Gastrocnemius medialis (tissue), 4 donors: ENCODE data around the gene TNFRSF21. TPM values are rescaled to one million over a fixed set of nuclear protein-coding genes. Genes with fewer than 3 reads are reported as not detected.

ENCODE experiments used
- ATAC-seq, 2 donors: fragments of 150-250 bp; one replicate each; pipeline ENCODE4 v1.9.1; 2016
- DNase-seq, 2 donors: peaks; one replicate each; pipeline ENCODE4 v3.0.0-alpha.2; 2019
- H3K27ac ChIP-seq, 4 donors: fragments of 200-600 bp; sonication (generic); 1 replicate in 1 of 4; 2 replicates in 3 of 4; pipeline ENCODE4 v1.5.1; 2016 to 2018; ENCODE audit warnings: mild to moderate bottlenecking in 2 of 4, moderate library complexity in 1 of 4
- H3K27me3 ChIP-seq, 3 donors: fragments of 200-600 bp; sonication (generic) in 2 of 3; 1 replicate in 1 of 3; 2 replicates in 2 of 3; pipeline versions ENCODE4 v1.5.1 to v1.6.0; 2016 to 2019; ENCODE audit warnings: mild to moderate bottlenecking in 1 of 3, moderate library complexity in 1 of 3
- H3K36me3 ChIP-seq, 2 donors: fragments of 200-600 bp; sonication (generic) in 1 of 2; one replicate each; pipeline ENCODE4 v1.5.1; 2017 to 2018
- H3K4me1 ChIP-seq, 2 donors: fragments of 200-600 bp; sonication (generic) in 1 of 2; one replicate each; pipeline ENCODE4 v1.5.1; 2016 to 2017; ENCODE audit warnings: mild to moderate bottlenecking in 2 of 2
- H3K4me3 ChIP-seq, 4 donors: fragments of 200-600 bp; sonication (generic) in 3 of 4; 1 replicate in 1 of 4; 2 replicates in 3 of 4; pipeline ENCODE4 v1.5.1; 2016 to 2019; ENCODE audit warnings: mild to moderate bottlenecking in 2 of 4
- H3K9me3 ChIP-seq, 3 donors: fragments of 200-600 bp; sonication (generic) in 2 of 3; 1 replicate in 1 of 3; 2 replicates in 2 of 3; pipeline ENCODE4 v1.5.1; 2016 to 2019
- CTCF ChIP-seq, 5 experiments: fragments of 450-650 bp in 3 of 5; fragments of 200-600 bp in 2 of 5; sonication (generic) in 2 of 5; IDR thresholded peaks in 4 of 5; conservative IDR thresholded peaks in 1 of 5; 1 replicate in 4 of 5; 2 replicates in 1 of 5; pipeline ENCODE4 v1.5.1; 2016 to 2019; ENCODE audit warnings: antibody characterized with exemption in 5 of 5, mild to moderate bottlenecking in 3 of 5, moderate library complexity in 3 of 5
- POLR2A ChIP-seq, 2 donors: fragments of 450-650 bp; IDR thresholded peaks; one replicate each; pipeline ENCODE4 v1.6.1; 2017; ENCODE audit warnings: antibody characterized with exemption in 2 of 2, mild to moderate bottlenecking in 2 of 2, moderate library complexity in 2 of 2
- in situ Hi-C, 4 donors: fragments of 200-750 bp; cut with MboI; loops; one replicate each; pipeline versions ENCODE4 v1.15.0 to v1.8.0; 2017; ENCODE audit warnings: low sequenced_read_pairs in 4 of 4
- intact Hi-C: fragments of 100-400 bp; cut with DNase I; formaldehyde crosslinking; loops from one replicate; pipeline ENCODE4 v1.15.1; 2023; ENCODE audit warnings: low total_unique reads
- total RNA-seq, 4 donors: library from RNA; depleted of rRNA; stranded (reverse); fragments of >200 nt; gene quantifications; one replicate each; pipeline versions ENCODE4 v1.1.0 to v1.2.3, GENCODE V29; 2016

The TNFRSF21 gene
- total RNA-seq, 4 donors from 2014 or later, result 2.8 to 5.3 (median 3.7) TPM

GRCh38 chr6:47286301-47286700 is 23.4 kb downstream of the TNFRSF21 start:
- Histone ChIP-seq H3K36me3 (no peaks in the 10 kb centered on the region), H3K27me3 (no peaks in the 10 kb centered on the region), H3K27ac (no peak overlapping the region), H3K4me1 (no peaks in the 10 kb centered on the region), H3K9me3 (no peaks in the 10 kb centered on the region), H3K4me3 (no peak overlapping the region)
- TF ChIP-seq CTCF (IDR thresholded peaks at IDR 0.05 in 4 of 5, conservative IDR thresholded peaks at IDR 0.05 in 1 of 5) (no peak), POLR2A (IDR thresholded peaks at IDR 0.05) (no peak)
- intact Hi-C loops, result no loop called here
- DNase-seq (no peak), ATAC-seq (no peak)
- in situ Hi-C loops, result no loop called here

- Histone ChIP-seq H3K4me1 (no peaks in the 10 kb centered on the region), H3K4me3 (no peak overlapping the region), H3K27ac (no peak overlapping the region), H3K36me3 (no peaks in the 10 kb centered on the region), H3K27me3 (no peaks in the 10 kb centered on the region), H3K9me3 (no peaks in the 10 kb centered on the region)
- intact Hi-C loops (no loop called here), in situ Hi-C loops (no loop called here)
- no peak for TF ChIP-seq CTCF (IDR thresholded peaks at IDR 0.05 in 4 of 5, conservative IDR thresholded peaks at IDR 0.05 in 1 of 5)
- no peak for TF ChIP-seq POLR2A (IDR thresholded peaks at IDR 0.05)
- DNase-seq (no peak), ATAC-seq (no peak)
Observed at GRCh38 chr6:47283993-47284392, 25.7 kb downstream of the TNFRSF21 start.

GRCh38 chr6:47278545-47278944 is 31.2 kb downstream of the TNFRSF21 start:
- intact Hi-C loops, result no loop called here
- TF ChIP-seq CTCF (IDR thresholded peaks at IDR 0.05 in 4 of 5, conservative IDR thresholded peaks at IDR 0.05 in 1 of 5) (no peak), POLR2A (IDR thresholded peaks at IDR 0.05) (no peak)
- in situ Hi-C loops, result no loop called here
- Histone ChIP-seq H3K4me3 (no peak overlapping the region), H3K36me3 (no peaks in the 10 kb centered on the region), H3K9me3 (no peaks in the 10 kb centered on the region), H3K27ac (no peak overlapping the region), H3K4me1 (no peaks in the 10 kb centered on the region), H3K27me3 (no peaks in the 10 kb centered on the region)
- DNase-seq, result no peak
- no peak for ATAC-seq

GRCh38 chr6:47277702-47278101 is 32.0 kb downstream of the TNFRSF21 start:
- H3K36me3 ChIP-seq, result no peaks in the 10 kb centered on the region
- in situ Hi-C loops (no loop called here), intact Hi-C loops (no loop called here)
- TF ChIP-seq CTCF (IDR thresholded peaks at IDR 0.05 in 4 of 5, conservative IDR thresholded peaks at IDR 0.05 in 1 of 5) (no peak), POLR2A (IDR thresholded peaks at IDR 0.05) (no peak)
- H3K9me3 ChIP-seq, result no peaks in the 10 kb centered on the region
- DNase-seq, result no peak
- H3K4me1 ChIP-seq, result no peaks in the 10 kb centered on the region
- no peak overlapping the region for H3K27ac ChIP-seq
- no peak overlapping the region for H3K4me3 ChIP-seq
- H3K27me3 ChIP-seq, result no peaks in the 10 kb centered on the region
- no peak for ATAC-seq

DNA sequence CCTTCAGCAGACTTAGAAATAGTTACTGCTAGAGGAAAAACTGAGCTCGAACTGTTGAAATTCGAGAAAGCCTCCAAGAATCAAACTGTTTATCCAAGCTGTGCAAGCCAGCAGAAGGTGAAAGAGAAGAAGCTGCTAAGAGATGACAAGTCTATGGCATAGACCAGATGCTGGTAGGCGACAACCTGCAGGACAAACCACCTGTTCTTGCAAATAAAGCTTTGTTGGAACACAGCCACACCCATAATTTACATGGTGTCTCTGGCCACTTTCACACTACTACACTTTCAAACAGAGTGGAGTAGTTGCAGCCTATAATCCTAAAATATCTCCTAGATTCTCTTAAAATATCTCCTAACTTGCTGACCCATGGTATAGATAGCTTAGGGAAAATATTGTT is 33.3 kb downstream of the TNFRSF21 start:
- Histone ChIP-seq H3K27ac (no peak overlapping the region), H3K4me3 (no peak overlapping the region), H3K27me3 (no peaks in the 10 kb centered on the region), H3K36me3 (no peaks in the 10 kb centered on the region), H3K4me1 (no peaks in the 10 kb centered on the region), H3K9me3 (no peaks in the 10 kb centered on the region)
- TF ChIP-seq CTCF (IDR thresholded peaks at IDR 0.05 in 4 of 5, conservative IDR thresholded peaks at IDR 0.05 in 1 of 5) (no peak), POLR2A (IDR thresholded peaks at IDR 0.05) (no peak)
- no peak for ATAC-seq
- intact Hi-C loops (no loop called here), in situ Hi-C loops (no loop called here)
- DNase-seq, result no peak
